B cell (primary cell): ENCODE data around the gene MTUS2.

Experiments
- EZH2 ChIP-seq: IDR thresholded peaks from 2 replicates; pipeline ENCODE4 v1.6.1; 2012; ENCODE audit warnings: borderline replicate concordance, low read depth, mild to moderate bottlenecking, moderate library complexity, low read length; ENCODE audit not compliant: insufficient read depth, poor library complexity, severe bottlenecking
- TF ChIP-seq, protein P1 (sequence below): fragments of 200-600 bp; IDR thresholded peaks from one replicate; pipeline ENCODE4 v1.8.0; 2022; ENCODE audit warnings: antibody characterized with exemption, mild to moderate bottlenecking

GRCh38 chr13:28976195-28976594 is 156.1 kb downstream of the MTUS2 start:
- TF ChIP-seq, protein P1, sequence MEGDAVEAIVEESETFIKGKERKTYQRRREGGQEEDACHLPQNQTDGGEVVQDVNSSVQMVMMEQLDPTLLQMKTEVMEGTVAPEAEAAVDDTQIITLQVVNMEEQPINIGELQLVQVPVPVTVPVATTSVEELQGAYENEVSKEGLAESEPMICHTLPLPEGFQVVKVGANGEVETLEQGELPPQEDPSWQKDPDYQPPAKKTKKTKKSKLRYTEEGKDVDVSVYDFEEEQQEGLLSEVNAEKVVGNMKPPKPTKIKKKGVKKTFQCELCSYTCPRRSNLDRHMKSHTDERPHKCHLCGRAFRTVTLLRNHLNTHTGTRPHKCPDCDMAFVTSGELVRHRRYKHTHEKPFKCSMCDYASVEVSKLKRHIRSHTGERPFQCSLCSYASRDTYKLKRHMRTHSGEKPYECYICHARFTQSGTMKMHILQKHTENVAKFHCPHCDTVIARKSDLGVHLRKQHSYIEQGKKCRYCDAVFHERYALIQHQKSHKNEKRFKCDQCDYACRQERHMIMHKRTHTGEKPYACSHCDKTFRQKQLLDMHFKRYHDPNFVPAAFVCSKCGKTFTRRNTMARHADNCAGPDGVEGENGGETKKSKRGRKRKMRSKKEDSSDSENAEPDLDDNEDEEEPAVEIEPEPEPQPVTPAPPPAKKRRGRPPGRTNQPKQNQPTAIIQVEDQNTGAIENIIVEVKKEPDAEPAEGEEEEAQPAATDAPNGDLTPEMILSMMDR = no peak
- TF ChIP-seq EZH2 = no peak
